Measurements from ENCODE around the gene SNX9. TPM values are rescaled to one million over a fixed set of nuclear protein-coding genes. Genes with fewer than 3 reads are reported as not detected.
A peak's percentile ranks its signal among the peaks of the same experiment; 100 is the strongest.

The SNX9 gene
- total and polyA plus RNA-seq, 10 of the 15 experiments (the other 5 are each of a cell fraction or from before 2014, with no cell fraction given) = 0.03 to 2.0 (median 0.37) TPM

- TF ChIP-seq SRF (IDR thresholded peaks at IDR 0.05; ENCODE audit: low read depth in 2 of 2, low read length in 2 of 2) (no peak), MTA3 (IDR thresholded peaks at IDR 0.05; ENCODE audit: borderline replicate concordance, low read length) (no peak), DPF2 (IDR thresholded peaks at IDR 0.05) (no peak), ZBTB33 (IDR thresholded peaks at IDR 0.05) (no peak), CBX3 (IDR thresholded peaks at IDR 0.05; ENCODE audit: borderline replicate concordance, low read depth) (no peak), RAD21 (IDR thresholded peaks at IDR 0.05; ENCODE audit: insufficient read depth, low read depth, low read length) (no peak), BCL11A (IDR thresholded peaks at IDR 0.05; ENCODE audit: low read depth, low read length) (no peak)
Observed at GRCh38 chr6:157984128-157984527, 161.1 kb downstream of the SNX9 start (continued).

DNA sequence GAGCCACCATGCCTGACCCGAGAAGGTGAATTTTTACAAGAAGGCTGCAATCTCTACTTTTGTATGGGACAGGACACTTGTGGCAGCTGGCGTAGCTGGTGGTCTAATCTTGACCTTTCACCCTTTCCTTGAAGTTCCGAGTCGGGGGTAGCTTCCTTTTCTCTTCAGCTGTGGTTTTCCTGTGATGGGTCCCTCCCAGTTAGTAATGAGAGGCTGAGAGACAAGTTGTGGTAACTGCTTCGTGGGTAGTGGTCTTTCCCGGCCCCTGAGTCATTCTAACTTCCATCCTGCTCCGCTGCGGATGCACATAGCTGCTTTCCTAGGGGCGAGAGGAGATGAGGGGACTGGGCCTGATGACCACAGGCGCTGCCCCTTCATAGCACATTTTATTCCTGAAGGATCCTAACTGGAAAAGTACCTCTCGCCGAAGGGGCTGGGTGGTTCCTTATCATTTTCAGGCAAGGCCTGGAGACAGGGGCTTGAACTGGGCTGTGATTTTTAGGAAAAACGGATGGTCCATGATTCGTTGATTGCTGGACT is 161.7 kb downstream of the SNX9 start:
- RAD21 ChIA-PET (ENCODE audit: unreplicated experiment) = no interaction called here
- peak overlapping the region; percentile 36; the same call in 1 of the 2 replicates for H3K4me3 ChIP-seq
- H3K36me3 ChIP-seq (ENCODE audit: control insufficient read depth in 2 of 2, insufficient read depth in 2 of 2, low read length in 1 of 2) = no peaks in the 10 kb centered on the region; a peak in 1 of 4 replicates
- WGBS (ENCODE audit: insufficient coverage, insufficient replicate concordance, low lambda C conversion rate, missing lambda C conversion rate) = 75% methylated on average over 14 of the region's 14 CpGs
- no peaks in the 10 kb centered on the region for H4K20me1 ChIP-seq (ENCODE audit: control insufficient read depth, insufficient read depth)
- SMC1A ChIA-PET (ENCODE audit: uncharacterized antibody, unreplicated experiment) = no interaction called here
- BruUV-seq (replicated peaks) = no TSS peak
- no peak overlapping the region for H3K27ac ChIP-seq (ENCODE audit: control insufficient read depth, insufficient read depth)
- DNase-seq (ENCODE audit: low read depth, low spot score) (no peak), ATAC-seq (no peak), FAIRE-seq (no peak)
- peaks cover 7% of the 10 kb centered on the region; the same call in 1 of the 2 replicates for H3K79me2 ChIP-seq (ENCODE audit: control insufficient read depth, insufficient read depth, low read length)
- POLR2A ChIA-PET = no interaction called here
- peaks cover 3% of the 10 kb centered on the region; the same call in 1 of the 2 replicates for H3K4me1 ChIP-seq (ENCODE audit: control insufficient read depth, insufficient read depth, low read length)
- no peak overlapping the region for H2AFZ ChIP-seq (ENCODE audit: control insufficient read depth, low read depth, low read length)
- no peak overlapping the region for H3K4me2 ChIP-seq (ENCODE audit: control insufficient read depth, insufficient read depth)
- intact Hi-C loops (cut with micrococcal nuclease; ENCODE audit: unreplicated experiment) (loop anchor here (5.0 kb wide), 1 partner anchor 43 kb away; no protein-coding TSS in a partner anchor), in situ Hi-C loops (cut with MboI) (no loop called here)
- H3K27me3 ChIP-seq (replicated peaks in 1 of 2; ENCODE audit: control insufficient read depth in 2 of 2, insufficient read depth in 2 of 2, low read length in 1 of 2) = peaks cover 3 to 8% of the 10 kb centered on the region in 2 experiments; a peak in 3 of 4 replicates
- CTCF ChIA-PET = interaction anchor here (2.5 kb wide), 1 partner anchor 42 kb away, joined by 16 read pairs; no protein-coding TSS in a partner anchor
- H3K9ac ChIP-seq (ENCODE audit: control insufficient read depth, insufficient read depth, low read length) = no peak overlapping the region
- no peaks in the 10 kb centered on the region for H3K9me3 ChIP-seq (replicated peaks; ENCODE audit: control insufficient read depth, insufficient read depth, low read length)
- TF ChIP-seq PAX5 (IDR thresholded peaks at IDR 0.05; ENCODE audit: borderline replicate concordance, low read depth, low read length) (no peak), SIX5 (IDR thresholded peaks at IDR 0.05; ENCODE audit: low read depth, low read length, severe bottlenecking) (no peak), PML (IDR thresholded peaks at IDR 0.05; ENCODE audit: low read length) (no peak), RCOR1 (conservative IDR thresholded peaks at IDR 0.05; ENCODE audit: low read depth, low read length) (no peak), CEBPZ (IDR thresholded peaks at IDR 0.05; ENCODE audit: low read depth, low read length) (no peak), EGR1 (IDR thresholded peaks at IDR 0.05; ENCODE audit: borderline replicate concordance in 1 of 2, low read depth in 2 of 2, low read length in 2 of 2) (no peak), MEF2B (IDR thresholded peaks at IDR 0.05; ENCODE audit: partially characterized antibody, poor library complexity, severe bottlenecking) (no peak), SP1 (IDR thresholded peaks at IDR 0.05; ENCODE audit: low read depth, low read length) (no peak), CBX3 (IDR thresholded peaks at IDR 0.05; ENCODE audit: borderline replicate concordance, low read depth) (no peak), YY1 (IDR thresholded peaks at IDR 0.05; ENCODE audit: low read depth, low read length) (no peak)
- TF ChIP-seq, protein P1, sequence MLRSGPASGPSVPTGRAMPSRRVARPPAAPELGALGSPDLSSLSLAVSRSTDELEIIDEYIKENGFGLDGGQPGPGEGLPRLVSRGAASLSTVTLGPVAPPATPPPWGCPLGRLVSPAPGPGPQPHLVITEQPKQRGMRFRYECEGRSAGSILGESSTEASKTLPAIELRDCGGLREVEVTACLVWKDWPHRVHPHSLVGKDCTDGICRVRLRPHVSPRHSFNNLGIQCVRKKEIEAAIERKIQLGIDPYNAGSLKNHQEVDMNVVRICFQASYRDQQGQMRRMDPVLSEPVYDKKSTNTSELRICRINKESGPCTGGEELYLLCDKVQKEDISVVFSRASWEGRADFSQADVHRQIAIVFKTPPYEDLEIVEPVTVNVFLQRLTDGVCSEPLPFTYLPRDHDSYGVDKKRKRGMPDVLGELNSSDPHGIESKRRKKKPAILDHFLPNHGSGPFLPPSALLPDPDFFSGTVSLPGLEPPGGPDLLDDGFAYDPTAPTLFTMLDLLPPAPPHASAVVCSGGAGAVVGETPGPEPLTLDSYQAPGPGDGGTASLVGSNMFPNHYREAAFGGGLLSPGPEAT (IDR thresholded peaks at IDR 0.05; ENCODE audit: low read depth) = no peak
